Ascending aorta (tissue), 2 donors: Measurements from ENCODE around the gene AMBRA1. TPM values are rescaled to one million over a fixed set of nuclear protein-coding genes. Genes with fewer than 3 reads are reported as not detected.
A peak's percentile ranks its signal among the peaks of the same experiment; 100 is the strongest.

Experiments
- DNase-seq, 2 donors: peaks; one replicate each; pipeline ENCODE4 v3.0.0-alpha.2; 2019; ENCODE audit warnings: low spot score in 2 of 2
- H3K27ac ChIP-seq, 2 donors: fragments of 200-600 bp; sonication (generic); one replicate each; pipeline ENCODE4 v1.5.1; 2016 to 2017; ENCODE audit warnings: mild to moderate bottlenecking in 1 of 2
- H3K27me3 ChIP-seq: fragments of 200-600 bp; sonication (generic); one replicate; pipeline ENCODE4 v1.5.1; 2017
- H3K36me3 ChIP-seq, 2 donors: fragments of 200-600 bp; sonication (generic); one replicate each; pipeline ENCODE4 v1.5.1; 2016
- H3K4me1 ChIP-seq, 2 donors: fragments of 200-600 bp; sonication (generic); one replicate each; pipeline ENCODE4 v1.5.1; 2016 to 2017; ENCODE audit warnings: mild to moderate bottlenecking in 1 of 2
- H3K4me3 ChIP-seq, 2 donors: fragments of 200-600 bp; sonication (generic); one replicate each; pipeline ENCODE4 v1.5.1; 2016 to 2017; ENCODE audit warnings: mild to moderate bottlenecking in 1 of 2
- H3K9me3 ChIP-seq, 2 donors: fragments of 200-600 bp; sonication (generic); one replicate each; pipeline ENCODE4 v1.5.1; 2016
- intact Hi-C: fragments of 100-400 bp; cut with DNase I; formaldehyde crosslinking; loops from one replicate; pipeline ENCODE4 v1.15.1; 2023
- total RNA-seq: library from RNA; depleted of rRNA; stranded (reverse); fragments of >200 nt; gene quantifications from one replicate; pipeline ENCODE4 v1.1.0, GENCODE V29; 2016
- TF ChIP-seq, protein P1 (sequence below), 3 experiments: fragments of 200-600 bp in 2 of 3; fragments of 450-650 bp in 1 of 3; sonication (generic) in 2 of 3; IDR thresholded peaks; one replicate each; pipeline ENCODE4 v1.5.1; 2016 to 2019; ENCODE audit warnings: antibody characterized with exemption in 3 of 3, mild to moderate bottlenecking in 1 of 3, moderate library complexity in 1 of 3

AMBRA1 gene
- total RNA-seq, 1 donor from 2014 or later: 12.1 TPM

DNA sequence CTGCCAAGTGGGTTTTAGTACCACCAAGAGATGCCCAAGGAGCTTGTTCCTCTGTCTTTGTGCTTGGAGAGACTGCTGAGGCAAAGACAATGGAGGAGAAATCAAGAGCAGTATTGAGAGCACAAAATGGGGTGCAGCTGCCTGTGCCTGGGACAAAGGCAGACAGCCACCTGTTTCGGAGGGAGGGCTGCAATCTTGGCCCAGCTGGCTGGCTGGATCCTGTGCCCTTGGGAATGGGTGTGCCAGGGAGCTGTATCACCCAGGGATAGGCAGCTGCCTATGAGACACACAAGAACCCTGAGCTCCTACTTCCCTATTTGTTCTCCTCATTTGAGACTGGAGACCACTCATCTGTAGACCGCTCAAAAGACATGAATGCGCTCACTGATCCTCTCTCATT, 178.9 kb downstream of the AMBRA1 start:
- TF ChIP-seq, protein P1, sequence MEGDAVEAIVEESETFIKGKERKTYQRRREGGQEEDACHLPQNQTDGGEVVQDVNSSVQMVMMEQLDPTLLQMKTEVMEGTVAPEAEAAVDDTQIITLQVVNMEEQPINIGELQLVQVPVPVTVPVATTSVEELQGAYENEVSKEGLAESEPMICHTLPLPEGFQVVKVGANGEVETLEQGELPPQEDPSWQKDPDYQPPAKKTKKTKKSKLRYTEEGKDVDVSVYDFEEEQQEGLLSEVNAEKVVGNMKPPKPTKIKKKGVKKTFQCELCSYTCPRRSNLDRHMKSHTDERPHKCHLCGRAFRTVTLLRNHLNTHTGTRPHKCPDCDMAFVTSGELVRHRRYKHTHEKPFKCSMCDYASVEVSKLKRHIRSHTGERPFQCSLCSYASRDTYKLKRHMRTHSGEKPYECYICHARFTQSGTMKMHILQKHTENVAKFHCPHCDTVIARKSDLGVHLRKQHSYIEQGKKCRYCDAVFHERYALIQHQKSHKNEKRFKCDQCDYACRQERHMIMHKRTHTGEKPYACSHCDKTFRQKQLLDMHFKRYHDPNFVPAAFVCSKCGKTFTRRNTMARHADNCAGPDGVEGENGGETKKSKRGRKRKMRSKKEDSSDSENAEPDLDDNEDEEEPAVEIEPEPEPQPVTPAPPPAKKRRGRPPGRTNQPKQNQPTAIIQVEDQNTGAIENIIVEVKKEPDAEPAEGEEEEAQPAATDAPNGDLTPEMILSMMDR (IDR thresholded peaks at IDR 0.05): no peak
- no peaks in the 10 kb centered on the region for H3K27me3 ChIP-seq
- DNase-seq: peak in 1 of 2 donors; percentile 15
- no peak overlapping the region for H3K4me3 ChIP-seq
- intact Hi-C loops: no loop called here
- no peaks in the 10 kb centered on the region for H3K4me1 ChIP-seq
- no peaks in the 10 kb centered on the region for H3K9me3 ChIP-seq
- no peak overlapping the region for H3K27ac ChIP-seq
- H3K36me3 ChIP-seq: peaks cover 45 to 51% of the 10 kb centered on the region in 2 donors

DNA sequence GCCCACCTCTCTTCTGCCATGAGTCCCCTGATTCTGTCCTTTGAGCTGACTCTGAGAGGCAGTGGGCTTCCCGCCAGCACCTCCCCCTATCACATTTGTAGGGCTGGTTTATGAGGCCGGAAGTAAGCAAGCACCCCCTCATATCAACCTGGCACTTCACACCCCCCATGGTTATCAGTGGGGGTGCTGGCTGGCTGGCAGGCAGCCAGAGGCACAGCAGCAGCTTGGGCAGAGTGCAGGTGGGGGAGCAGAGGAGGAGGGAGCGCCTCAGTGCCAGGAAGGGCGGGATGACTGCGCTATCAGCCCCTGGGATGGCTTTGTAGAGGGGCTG, 179.4 kb downstream of the AMBRA1 start:
- H3K27ac ChIP-seq: no peak overlapping the region
- H3K4me1 ChIP-seq: no peaks in the 10 kb centered on the region
- no peaks in the 10 kb centered on the region for H3K27me3 ChIP-seq
- no peaks in the 10 kb centered on the region for H3K9me3 ChIP-seq
- peaks cover 49 to 55% of the 10 kb centered on the region in 2 donors for H3K36me3 ChIP-seq
- H3K4me3 ChIP-seq: no peak overlapping the region
- intact Hi-C loops: no loop called here
- TF ChIP-seq, protein P1 (IDR thresholded peaks at IDR 0.05): no peak
- no peak for DNase-seq

DNA sequence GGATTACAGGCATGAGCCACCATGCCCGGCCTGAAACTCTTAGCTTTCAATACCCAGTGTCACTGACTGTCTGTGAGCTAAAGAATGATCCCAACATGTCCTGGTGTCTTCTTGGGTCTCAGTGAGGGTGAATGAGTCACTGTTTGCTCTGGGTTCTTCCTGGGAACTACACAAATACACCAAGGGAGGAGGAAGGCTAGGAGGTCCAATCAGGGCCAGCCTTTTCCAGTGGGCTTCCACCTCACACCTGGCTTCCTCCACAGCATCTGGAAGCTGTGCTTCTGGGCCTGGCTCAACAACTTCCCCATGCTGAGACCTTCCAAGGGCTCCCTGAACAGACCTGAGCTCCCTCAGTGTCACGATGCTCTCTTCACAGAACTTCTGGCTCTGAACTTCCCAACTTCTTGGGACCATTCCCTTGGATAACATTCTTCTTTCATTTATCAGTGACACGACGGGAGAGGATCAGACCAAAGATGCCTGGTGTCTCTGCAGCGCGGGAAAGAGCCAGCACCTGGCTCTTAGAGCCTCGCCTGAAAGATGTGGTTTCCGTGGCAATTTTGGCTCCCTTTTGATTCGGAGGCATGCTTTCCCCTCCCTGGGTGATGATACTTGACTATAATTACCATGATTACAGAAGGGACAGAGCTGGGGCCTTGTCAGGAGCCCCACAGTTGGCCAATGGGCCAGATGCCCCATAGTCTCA, 179.9 kb downstream of the AMBRA1 start:
- H3K27me3 ChIP-seq: no peaks in the 10 kb centered on the region
- H3K4me1 ChIP-seq: no peaks in the 10 kb centered on the region
- TF ChIP-seq, protein P1 (IDR thresholded peaks at IDR 0.05): no peak
- H3K36me3 ChIP-seq: peaks cover 54 to 59% of the 10 kb centered on the region in 2 donors
- intact Hi-C loops: no loop called here
- H3K4me3 ChIP-seq: no peak overlapping the region
- no peaks in the 10 kb centered on the region for H3K9me3 ChIP-seq
- no peak for DNase-seq
- no peak overlapping the region for H3K27ac ChIP-seq

DNA sequence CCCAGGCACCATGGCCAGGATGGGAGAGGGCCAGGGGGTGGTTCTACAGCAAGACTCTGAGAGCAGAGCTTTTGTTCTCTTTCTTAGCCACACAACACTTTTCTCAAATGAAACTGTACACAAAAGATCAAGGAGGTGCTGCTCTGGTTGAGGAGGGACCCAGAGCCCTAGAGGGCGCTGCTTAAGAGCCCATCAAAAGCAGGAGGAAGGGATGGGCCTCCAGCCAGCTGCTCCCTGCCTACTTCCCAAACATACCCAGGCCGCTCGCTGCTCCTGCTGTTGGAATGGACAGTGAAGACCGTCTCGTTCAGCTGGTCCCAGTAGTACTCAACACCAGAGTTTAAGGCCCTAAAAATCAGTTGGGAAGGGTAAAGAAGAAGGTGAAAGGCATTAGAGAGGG, 183.8 kb downstream of the AMBRA1 start:
- no peaks in the 10 kb centered on the region for H3K27me3 ChIP-seq
- no peak overlapping the region for H3K4me3 ChIP-seq
- TF ChIP-seq, protein P1 (IDR thresholded peaks at IDR 0.05): no peak
- intact Hi-C loops: no loop called here
- DNase-seq: no peak
- H3K4me1 ChIP-seq: no peaks in the 10 kb centered on the region
- H3K27ac ChIP-seq: no peak overlapping the region
- no peaks in the 10 kb centered on the region for H3K9me3 ChIP-seq
- peaks cover 60 to 65% of the 10 kb centered on the region in 2 donors for H3K36me3 ChIP-seq

DNA sequence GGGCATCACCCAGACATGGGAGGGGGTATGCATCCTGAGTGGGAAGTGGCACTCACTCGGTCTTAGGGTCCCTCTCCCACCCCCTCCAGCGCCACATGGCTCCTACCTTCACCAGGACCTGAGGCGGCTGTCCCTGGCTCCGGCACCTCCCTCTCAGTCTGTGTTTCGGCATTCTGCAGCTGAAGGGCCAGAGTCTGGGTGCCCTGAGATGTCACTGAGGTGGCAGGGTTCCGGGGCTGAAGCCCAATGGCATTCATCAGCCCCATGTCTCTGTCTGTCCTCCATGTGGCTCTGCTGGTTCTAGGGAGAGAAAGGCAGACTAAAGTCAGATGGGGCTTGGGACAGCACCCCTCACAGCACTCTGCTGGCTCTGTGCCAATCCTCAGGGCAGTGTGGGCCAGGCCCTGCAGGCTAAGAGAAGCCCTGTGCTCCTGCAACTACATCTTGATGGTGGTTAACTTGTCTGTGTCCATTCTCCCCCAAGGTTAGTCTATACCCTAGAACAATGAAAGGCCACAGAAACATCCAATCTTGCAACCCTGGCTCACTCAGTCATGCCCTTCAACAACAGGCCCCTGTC, 185.3 kb downstream of the AMBRA1 start:
- H3K36me3 ChIP-seq: peaks cover 45 to 64% of the 10 kb centered on the region in 2 donors
- no peak for DNase-seq
- no peaks in the 10 kb centered on the region for H3K4me1 ChIP-seq
- H3K27me3 ChIP-seq: no peaks in the 10 kb centered on the region
- no peak overlapping the region for H3K27ac ChIP-seq
- H3K9me3 ChIP-seq: no peaks in the 10 kb centered on the region
- TF ChIP-seq, protein P1 (IDR thresholded peaks at IDR 0.05): no peak
- intact Hi-C loops: no loop called here
- no peak overlapping the region for H3K4me3 ChIP-seq
